GM12874 (cell line): ENCODE results near the gene DUOXA1.

ENCODE experiments used
- TF ChIP-seq, protein P1 (sequence below): IDR thresholded peaks from 2 replicates; pipeline ENCODE4 v1.5.1; 2011; ENCODE audit warnings: low read depth, mild to moderate bottlenecking, control low read depth, low read length, moderate library complexity; ENCODE audit not compliant: insufficient read depth

Gene DUOXA1

DNA sequence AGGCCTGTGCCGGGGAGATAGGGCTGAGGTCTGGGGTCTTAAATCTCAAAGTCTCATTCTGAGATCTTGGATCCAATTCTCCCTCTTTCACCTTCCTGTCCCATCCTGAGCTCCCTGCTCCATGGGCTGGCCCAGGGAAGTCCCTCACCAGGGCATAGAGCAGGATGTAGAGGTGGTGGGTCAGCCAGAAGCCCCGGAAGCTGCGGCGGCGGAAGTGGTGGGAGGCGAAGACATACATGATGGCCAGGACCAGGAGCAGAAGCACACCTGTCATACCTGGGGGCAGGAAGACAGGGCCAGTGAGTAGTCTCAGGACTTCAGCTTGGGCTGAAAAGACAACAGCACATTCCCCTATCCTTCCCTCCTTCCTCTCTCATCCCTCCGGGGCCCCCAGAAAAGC is 32.2 kb downstream of the DUOXA1 start:
- TF ChIP-seq, protein P1, sequence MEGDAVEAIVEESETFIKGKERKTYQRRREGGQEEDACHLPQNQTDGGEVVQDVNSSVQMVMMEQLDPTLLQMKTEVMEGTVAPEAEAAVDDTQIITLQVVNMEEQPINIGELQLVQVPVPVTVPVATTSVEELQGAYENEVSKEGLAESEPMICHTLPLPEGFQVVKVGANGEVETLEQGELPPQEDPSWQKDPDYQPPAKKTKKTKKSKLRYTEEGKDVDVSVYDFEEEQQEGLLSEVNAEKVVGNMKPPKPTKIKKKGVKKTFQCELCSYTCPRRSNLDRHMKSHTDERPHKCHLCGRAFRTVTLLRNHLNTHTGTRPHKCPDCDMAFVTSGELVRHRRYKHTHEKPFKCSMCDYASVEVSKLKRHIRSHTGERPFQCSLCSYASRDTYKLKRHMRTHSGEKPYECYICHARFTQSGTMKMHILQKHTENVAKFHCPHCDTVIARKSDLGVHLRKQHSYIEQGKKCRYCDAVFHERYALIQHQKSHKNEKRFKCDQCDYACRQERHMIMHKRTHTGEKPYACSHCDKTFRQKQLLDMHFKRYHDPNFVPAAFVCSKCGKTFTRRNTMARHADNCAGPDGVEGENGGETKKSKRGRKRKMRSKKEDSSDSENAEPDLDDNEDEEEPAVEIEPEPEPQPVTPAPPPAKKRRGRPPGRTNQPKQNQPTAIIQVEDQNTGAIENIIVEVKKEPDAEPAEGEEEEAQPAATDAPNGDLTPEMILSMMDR, result no peak

DNA sequence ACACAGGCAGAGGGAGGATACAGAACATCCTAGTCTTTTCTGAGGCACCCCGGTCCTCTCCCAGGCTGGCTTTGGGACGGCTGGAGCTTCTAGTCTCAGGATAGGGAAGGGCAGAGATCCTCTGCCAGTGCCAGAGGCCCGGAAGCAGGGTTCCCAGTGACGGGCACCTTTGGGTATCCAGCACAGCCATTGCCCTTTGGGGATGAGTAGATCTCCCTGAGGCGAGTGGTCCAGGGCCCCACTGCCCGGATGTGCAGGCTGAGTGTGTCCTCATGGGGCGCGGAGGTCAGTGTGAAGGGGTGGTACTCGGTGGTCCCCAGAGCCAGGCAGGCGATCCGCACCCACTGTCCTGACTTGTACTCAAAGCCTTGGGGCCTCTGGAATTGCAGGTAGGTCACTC is 34.0 kb downstream of the DUOXA1 start:
- TF ChIP-seq, protein P1, result no peak

DNA sequence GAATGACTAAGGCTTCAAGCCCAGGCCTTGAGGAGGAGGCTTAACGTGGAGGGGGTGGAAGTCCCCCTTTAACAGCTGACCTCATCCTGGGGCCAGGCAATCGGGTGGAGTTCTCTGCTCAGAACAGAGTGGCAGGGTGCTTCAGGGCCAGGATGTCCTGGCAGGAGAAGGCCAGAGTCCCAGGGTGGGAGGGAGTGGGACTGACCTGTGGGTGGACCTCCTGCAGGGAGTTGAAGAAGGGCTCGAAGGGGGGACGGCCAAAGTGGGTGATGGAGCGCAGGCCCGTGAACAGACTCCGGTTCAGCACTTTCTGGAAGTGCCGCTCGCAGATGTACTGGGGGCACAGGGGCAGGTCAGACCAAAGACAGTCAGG is 35.3 kb downstream of the DUOXA1 start:
- TF ChIP-seq, protein P1, result no peak

DNA sequence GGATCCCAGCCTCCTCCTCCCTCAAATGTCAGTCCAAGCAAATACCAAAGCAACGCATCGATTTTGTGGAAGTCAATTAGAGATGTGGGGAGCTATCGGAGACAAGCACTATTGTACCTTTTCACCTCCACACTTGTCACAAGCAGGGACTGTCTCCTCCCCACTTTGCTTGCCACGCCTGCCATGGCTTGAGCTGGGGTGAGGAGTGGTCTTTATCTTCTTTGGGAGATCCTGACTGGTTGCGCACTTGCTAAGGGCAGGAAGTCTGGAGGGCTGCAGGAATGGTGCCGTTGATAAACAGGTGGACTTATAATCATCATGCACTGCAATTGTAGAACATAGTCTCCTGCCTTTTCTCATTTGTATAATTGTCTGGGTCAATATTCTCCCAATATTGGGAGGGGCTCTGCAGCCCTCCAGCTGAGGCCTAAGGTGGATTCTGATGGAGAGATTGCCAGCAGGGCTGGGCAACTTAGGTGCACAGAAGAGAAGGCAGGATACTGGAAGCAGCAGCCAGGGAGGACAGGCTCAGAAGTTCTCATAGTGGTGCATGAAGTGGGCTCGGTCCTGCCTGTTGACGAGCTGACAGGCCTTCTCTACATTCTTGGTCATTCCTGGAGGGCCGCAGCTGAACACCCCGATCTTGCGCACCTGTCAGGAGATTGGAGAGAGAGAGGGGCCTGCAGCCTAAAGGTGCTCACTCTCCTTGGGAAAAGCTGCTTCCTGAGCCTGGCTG is 35.9 kb downstream of the DUOXA1 start:
- TF ChIP-seq, protein P1, result no peak

DNA sequence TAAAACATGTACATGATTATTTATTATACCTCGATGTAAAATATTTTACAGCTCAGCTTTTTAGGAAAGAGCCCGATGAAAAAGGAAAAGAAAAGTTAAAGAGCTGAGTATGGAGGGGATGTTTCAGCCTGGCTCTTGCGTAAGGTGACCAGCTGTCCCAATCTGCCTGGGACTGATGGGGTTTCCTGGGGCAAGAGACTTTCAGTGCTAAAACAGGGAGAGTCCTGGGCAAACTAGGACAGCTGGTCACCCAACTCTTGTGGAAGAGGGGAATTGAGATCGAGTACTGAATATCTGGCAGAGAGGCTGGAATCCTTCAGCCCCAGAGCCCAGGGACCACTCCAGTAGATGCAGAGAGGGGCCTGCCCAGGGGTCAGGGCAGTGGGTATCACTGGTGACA is 36.7 kb downstream of the DUOXA1 start:
- TF ChIP-seq, protein P1, result no peak

DNA sequence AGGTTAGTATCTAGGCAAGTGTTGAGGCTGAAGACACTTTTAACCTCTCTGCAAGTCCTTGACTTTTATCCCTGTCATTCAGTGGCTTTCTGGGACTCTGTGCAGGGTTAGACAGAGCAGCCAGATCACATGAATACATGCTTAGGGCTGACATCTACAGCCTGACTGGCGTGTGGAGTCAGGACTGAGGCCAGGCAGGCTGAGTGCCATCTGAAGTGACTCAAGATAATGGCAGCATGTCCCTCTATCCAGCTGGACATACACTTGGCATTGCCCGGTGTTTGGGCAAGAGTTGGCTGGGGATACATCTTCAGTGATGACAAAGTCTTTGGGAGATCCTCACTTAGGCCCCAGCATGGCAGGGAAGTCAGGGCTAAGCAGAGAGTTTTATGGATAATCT is 38.1 kb downstream of the DUOXA1 start:
- TF ChIP-seq, protein P1, result no peak

DNA sequence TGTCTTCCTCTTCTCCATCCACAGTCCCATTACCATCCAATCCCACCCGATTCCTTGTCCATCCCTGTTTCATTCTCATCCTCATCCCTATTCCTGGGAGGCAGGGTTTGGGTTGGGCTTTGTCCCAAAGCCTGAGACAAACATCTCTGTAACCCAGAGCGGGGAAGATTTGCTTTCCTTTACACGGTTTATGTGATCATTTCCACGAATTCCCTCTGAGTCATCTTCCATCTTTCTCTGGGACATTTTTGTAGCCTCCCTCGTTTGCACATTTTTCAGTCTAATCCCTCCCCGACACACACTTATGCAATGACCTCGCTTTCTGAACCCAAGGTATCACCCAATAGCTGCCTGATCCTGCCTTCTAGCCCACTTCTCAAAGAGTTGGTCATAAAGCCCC is 38.5 kb downstream of the DUOXA1 start:
- TF ChIP-seq, protein P1, result no peak
